HepG2 (cell line): ENCODE measurements around the gene LYPD6. TPM values are rescaled to one million over a fixed set of nuclear protein-coding genes. Genes with fewer than 3 reads are reported as not detected.

Experiments
- ATAC-seq: fragments of 200-7000 bp; cut with Tn5 transposase; 3 replicates; pipeline ENCODE4 v1.9.1; 2020; ENCODE audit warnings: mild to moderate bottlenecking, moderate library complexity
- BruUV-seq: library from RNA; stranded (reverse); fragments of 400-500 nt; replicated peaks from 2 replicates; lab custom pipeline; 2021; lab: Mats Ljungman, UMichigan
- CTCF ChIA-PET: fragments of 300-600 bp; formaldehyde crosslinking; extraction: SDS; loops from one replicate; lab custom pipeline; 2021; ENCODE audit warnings: low total read pairs, inconsistent platforms, low intra/inter-chr PET ratio; lab: Yijun Ruan, JAX
- POLR2A ChIA-PET: fragments of 350-600 bp; sonication (Branson Sonifier 250); formaldehyde crosslinking; loops from one replicate; lab custom pipeline; 2020; ENCODE audit warnings: antibody characterized with exemption, inconsistent platforms; lab: Yijun Ruan, JAX
- DNase-seq: peaks from one replicate; pipeline ENCODE4 v3.0.0-alpha.2; 2015; ENCODE audit warnings: low spot score
- FAIRE-seq: peaks from 3 replicates; lab custom pipeline; 2011; peaks lifted over from hg19 to GRCh38; lab: Jason Lieb, UNC
- H2AFZ ChIP-seq: one replicate; pipeline ENCODE4 v1.6.1; 2011; ENCODE audit warnings: low read length, inconsistent platforms
- H3K27ac ChIP-seq: fragments of 300-600 bp; 3 replicates; pipeline ENCODE4 v1.8.0; 2011; ENCODE audit warnings: mixed run types, mild to moderate bottlenecking, mixed read lengths, low read length, inconsistent platforms; ENCODE audit not compliant: insufficient read depth; ENCODE audit errors: extremely low read length
- H3K27me3 ChIP-seq, 2 experiments: fragments of 200-600 bp in 1 of 2; 2 replicates in 1 of 2; 3 replicates in 1 of 2; pipeline versions ENCODE4 v1.6.0 to v1.8.0; 2011; ENCODE audit warnings: low read length in 2 of 2, mild to moderate bottlenecking in 2 of 2, moderate library complexity in 2 of 2, inconsistent platforms in 1 of 2; ENCODE audit not compliant: insufficient read depth in 2 of 2, control insufficient read depth in 1 of 2
- H3K36me3 ChIP-seq, 2 experiments: fragments of 200-600 bp in 1 of 2; replicated peaks in 1 of 2; 2 replicates in 1 of 2; 3 replicates in 1 of 2; pipeline versions ENCODE4 v1.5.1 to v1.8.0; 2011; ENCODE audit warnings: low read length in 2 of 2, inconsistent platforms in 1 of 2; ENCODE audit not compliant: insufficient read depth in 2 of 2, control insufficient read depth in 1 of 2
- H3K4me1 ChIP-seq: 2 replicates; pipeline ENCODE4 v1.5.1; 2012; ENCODE audit warnings: low read length, inconsistent platforms; ENCODE audit not compliant: insufficient read depth
- H3K4me2 ChIP-seq: 2 replicates; pipeline ENCODE4 v1.6.0; 2011; ENCODE audit warnings: low read depth, low read length, inconsistent platforms
- H3K4me3 ChIP-seq, 3 experiments: fragments of 200-600 bp in 1 of 3; sonication (generic), shearing (Covaris generic) in 1 of 3; replicated peaks in 1 of 3; 2 replicates each; pipeline ENCODE4 v1.5.1; 2011 to 2016; ENCODE audit warnings: low read length in 3 of 3, inconsistent platforms in 2 of 3, low read depth in 2 of 3, mild to moderate bottlenecking in 2 of 3, control low read depth in 1 of 3, mixed read lengths in 1 of 3; ENCODE audit not compliant: insufficient read depth in 1 of 3
- H3K79me2 ChIP-seq: one replicate; pipeline ENCODE4 v1.6.1; 2011; ENCODE audit warnings: low read length, inconsistent platforms; ENCODE audit not compliant: insufficient read depth
- H3K9ac ChIP-seq: 2 replicates; pipeline ENCODE4 v1.6.0; 2011; ENCODE audit warnings: mild to moderate bottlenecking, low read depth, low read length, inconsistent platforms; ENCODE audit not compliant: insufficient read depth
- H3K9me3 ChIP-seq: 2 replicates; pipeline ENCODE4 v1.5.1; 2012; ENCODE audit warnings: mild to moderate bottlenecking, low read length
- H4K20me1 ChIP-seq: 2 replicates; pipeline ENCODE4 v1.6.0; 2011; ENCODE audit warnings: inconsistent platforms, mild to moderate bottlenecking, low read length, moderate library complexity; ENCODE audit not compliant: insufficient read depth
- ATAD3A ChIP-seq: sonication (generic); formaldehyde crosslinking; IDR thresholded peaks from 2 replicates; pipeline ENCODE4 v1.4.0; 2020; ENCODE audit warnings: missing genetic modification reagents
- GFI1 ChIP-seq: sonication (generic); formaldehyde crosslinking; IDR thresholded peaks from 2 replicates; pipeline ENCODE4 v1.5.0; 2020; ENCODE audit warnings: missing genetic modification reagents, mild to moderate bottlenecking, borderline replicate concordance
- NCOA1 ChIP-seq: sonication (generic); formaldehyde crosslinking; IDR thresholded peaks from 2 replicates; pipeline ENCODE4 v1.9.0; 2021; ENCODE audit warnings: missing genetic modification reagents
- SIN3A ChIP-seq: IDR thresholded peaks from 2 replicates; pipeline ENCODE4 v1.6.1; 2011; ENCODE audit warnings: low read depth, mild to moderate bottlenecking, control low read depth, low read length, borderline replicate concordance
- SMC3 ChIP-seq: IDR thresholded peaks from 2 replicates; pipeline ENCODE4 v1.6.1; 2011; ENCODE audit warnings: low read length, improper control_type of control experiment
- ZNF605 ChIP-seq: sonication (generic); formaldehyde crosslinking; IDR thresholded peaks from 2 replicates; pipeline ENCODE4 v1.8.0; 2022; ENCODE audit warnings: mild to moderate bottlenecking, missing genetic modification reagents
- ZNF746 ChIP-seq: sonication (generic); formaldehyde crosslinking; IDR thresholded peaks from 2 replicates; pipeline ENCODE4 v1.8.0; 2022; ENCODE audit warnings: mild to moderate bottlenecking, missing genetic modification reagents
- in situ Hi-C: cut with HindIII; loops from 2 replicates; pipeline ENCODE4 v1.10.0; 2017; ENCODE audit warnings: low pct_unique_long_range_greater_than_20kb; ENCODE audit not compliant: extremely low pct_ligation_motif_present
- intact Hi-C: fragments of 100-400 bp; cut with micrococcal nuclease; formaldehyde crosslinking; loops from one replicate; pipeline ENCODE4 v1.10.0; 2022; ENCODE audit not compliant: unreplicated experiment
- polyA plus RNA-seq, 8 experiments: library from polyadenylated mRNA; depleted of rRNA in 3 of 8; stranded (reverse) in 7 of 8; unstranded in 1 of 8; fragments of >200 nt; fragmentation: Illumina TruSeq in 4 of 8; extraction: Trizol in 4 of 8; gene quantifications; 2 replicates each; pipeline versions ENCODE4 v1.2.1 to v1.2.3, GENCODE V29; 2011 to 2016; ENCODE audit warnings: low read depth in 4 of 8, missing spikeins in 1 of 8, mixed read lengths in 1 of 8; ENCODE audit not compliant: insufficient read depth in 1 of 8
- total RNA-seq, 5 experiments: library from RNA; depleted of rRNA; stranded (reverse); fragments of >200 nt; fragmentation: Illumina TruSeq; extraction: Trizol; gene quantifications; 2 replicates each; pipeline ENCODE4 v1.2.3, GENCODE V29; 2016; ENCODE audit warnings: low read depth in 1 of 5
- TF ChIP-seq, protein P1 (sequence below): sonication (generic); formaldehyde crosslinking; IDR thresholded peaks from 2 replicates; pipeline ENCODE4 v1.8.0; 2022; ENCODE audit warnings: mild to moderate bottlenecking, missing genetic modification reagents; ENCODE audit not compliant: insufficient replicate concordance

LYPD6 gene
- total and polyA plus RNA-seq, 2 of the 13 experiments (the other 11 are each of a cell fraction or from before 2014, with no cell fraction given): 0.01 to 0.07 TPM

GRCh38 chr2:149456285-149456684 lies 125.9 kb downstream of the LYPD6 start (continued):
- TF ChIP-seq SMC3: peak; percentile 28; the same call in 1 of the 2 replicates

GRCh38 chr2:149458502-149458901 lies 128.1 kb downstream of the LYPD6 start:
- no peaks in the 10 kb centered on the region for H3K4me1 ChIP-seq
- no peaks in the 10 kb centered on the region for H4K20me1 ChIP-seq
- in situ Hi-C loops: no loop called here

More at GRCh38 chr2:149458502-149458901, 128.1 kb downstream of the LYPD6 start:
- ATAC-seq (no peak), FAIRE-seq (no peak), DNase-seq (no peak)
- Histone ChIP-seq H3K9ac (no peak overlapping the region), H2AFZ (no peak overlapping the region), H3K4me2 (no peak overlapping the region), H3K36me3 (no peaks in the 10 kb centered on the region), H3K27me3 (no peaks in the 10 kb centered on the region), H3K4me3 (no peak overlapping the region), H3K79me2 (no peaks in the 10 kb centered on the region), H3K27ac (no peak overlapping the region), H3K9me3 (peaks cover 27% of the 10 kb centered on the region)
- POLR2A ChIA-PET: no interaction called here
- intact Hi-C loops: no loop called here
- TF ChIP-seq NCOA1 (CRISPR knock-in tag) (no peak), GFI1 (CRISPR knock-in tag) (no peak), ZNF746 (CRISPR knock-in tag) (no peak), SIN3A (no peak), ATAD3A (CRISPR knock-in tag) (no peak), ZNF605 (no peak)
- TF ChIP-seq, protein P1, sequence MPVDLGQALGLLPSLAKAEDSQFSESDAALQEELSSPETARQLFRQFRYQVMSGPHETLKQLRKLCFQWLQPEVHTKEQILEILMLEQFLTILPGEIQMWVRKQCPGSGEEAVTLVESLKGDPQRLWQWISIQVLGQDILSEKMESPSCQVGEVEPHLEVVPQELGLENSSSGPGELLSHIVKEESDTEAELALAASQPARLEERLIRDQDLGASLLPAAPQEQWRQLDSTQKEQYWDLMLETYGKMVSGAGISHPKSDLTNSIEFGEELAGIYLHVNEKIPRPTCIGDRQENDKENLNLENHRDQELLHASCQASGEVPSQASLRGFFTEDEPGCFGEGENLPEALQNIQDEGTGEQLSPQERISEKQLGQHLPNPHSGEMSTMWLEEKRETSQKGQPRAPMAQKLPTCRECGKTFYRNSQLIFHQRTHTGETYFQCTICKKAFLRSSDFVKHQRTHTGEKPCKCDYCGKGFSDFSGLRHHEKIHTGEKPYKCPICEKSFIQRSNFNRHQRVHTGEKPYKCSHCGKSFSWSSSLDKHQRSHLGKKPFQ (CRISPR knock-in tag): no peak
- CTCF ChIA-PET: no interaction called here
- BruUV-seq: no TSS peak
